Measurements from ENCODE around the gene SLX9.

GRCh38 chr21:45000637-45001133, 60.9 kb downstream of the SLX9 start:
- no peak for TF ChIP-seq CTCF (IDR thresholded peaks at IDR 0.05; ENCODE audit: insufficient read depth, low read length)
- no peak for TF ChIP-seq POLR2AphosphoS5 (IDR thresholded peaks at IDR 0.05; ENCODE audit: low read depth)
- TF ChIP-seq, protein P1, sequence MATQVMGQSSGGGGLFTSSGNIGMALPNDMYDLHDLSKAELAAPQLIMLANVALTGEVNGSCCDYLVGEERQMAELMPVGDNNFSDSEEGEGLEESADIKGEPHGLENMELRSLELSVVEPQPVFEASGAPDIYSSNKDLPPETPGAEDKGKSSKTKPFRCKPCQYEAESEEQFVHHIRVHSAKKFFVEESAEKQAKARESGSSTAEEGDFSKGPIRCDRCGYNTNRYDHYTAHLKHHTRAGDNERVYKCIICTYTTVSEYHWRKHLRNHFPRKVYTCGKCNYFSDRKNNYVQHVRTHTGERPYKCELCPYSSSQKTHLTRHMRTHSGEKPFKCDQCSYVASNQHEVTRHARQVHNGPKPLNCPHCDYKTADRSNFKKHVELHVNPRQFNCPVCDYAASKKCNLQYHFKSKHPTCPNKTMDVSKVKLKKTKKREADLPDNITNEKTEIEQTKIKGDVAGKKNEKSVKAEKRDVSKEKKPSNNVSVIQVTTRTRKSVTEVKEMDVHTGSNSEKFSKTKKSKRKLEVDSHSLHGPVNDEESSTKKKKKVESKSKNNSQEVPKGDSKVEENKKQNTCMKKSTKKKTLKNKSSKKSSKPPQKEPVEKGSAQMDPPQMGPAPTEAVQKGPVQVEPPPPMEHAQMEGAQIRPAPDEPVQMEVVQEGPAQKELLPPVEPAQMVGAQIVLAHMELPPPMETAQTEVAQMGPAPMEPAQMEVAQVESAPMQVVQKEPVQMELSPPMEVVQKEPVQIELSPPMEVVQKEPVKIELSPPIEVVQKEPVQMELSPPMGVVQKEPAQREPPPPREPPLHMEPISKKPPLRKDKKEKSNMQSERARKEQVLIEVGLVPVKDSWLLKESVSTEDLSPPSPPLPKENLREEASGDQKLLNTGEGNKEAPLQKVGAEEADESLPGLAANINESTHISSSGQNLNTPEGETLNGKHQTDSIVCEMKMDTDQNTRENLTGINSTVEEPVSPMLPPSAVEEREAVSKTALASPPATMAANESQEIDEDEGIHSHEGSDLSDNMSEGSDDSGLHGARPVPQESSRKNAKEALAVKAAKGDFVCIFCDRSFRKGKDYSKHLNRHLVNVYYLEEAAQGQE (IDR thresholded peaks at IDR 0.05; ENCODE audit: insufficient replicate concordance, low read depth), result no peak
- no peak for TF ChIP-seq GABPA (IDR thresholded peaks at IDR 0.05; ENCODE audit: low read depth)

Data from HL-60 (cell line).